H9 (cell line): ENCODE measurements around the gene ESPNL. TPM values are rescaled to one million over a fixed set of nuclear protein-coding genes. Genes with fewer than 3 reads are reported as not detected.

Source experiments
- DNase-seq: peaks from one replicate; pipeline ENCODE4 v3.0.0-alpha.2; 2017
- H2AFZ ChIP-seq: one replicate; pipeline ENCODE4 v1.6.1; 2013; ENCODE audit warnings: mild to moderate bottlenecking, low read length, control low read depth, moderate library complexity
- H2AK5ac ChIP-seq: 2 replicates; pipeline ENCODE4 v1.6.1; 2013; ENCODE audit warnings: low read length, control low read depth, mixed read lengths; ENCODE audit not compliant: insufficient read length
- H2BK120ac ChIP-seq: one replicate; pipeline ENCODE4 v1.6.1; 2013; ENCODE audit warnings: low read depth, mild to moderate bottlenecking, low read length, control low read depth, inconsistent platforms; ENCODE audit not compliant: poor library complexity, severe bottlenecking
- H2BK12ac ChIP-seq: 2 replicates; pipeline ENCODE4 v1.6.1; 2013; ENCODE audit warnings: low read length, control low read depth, mixed read lengths, low read depth; ENCODE audit not compliant: insufficient read length
- H2BK15ac ChIP-seq: 2 replicates; pipeline ENCODE4 v1.6.1; 2013; ENCODE audit warnings: low read depth, low read length, control low read depth
- H2BK20ac ChIP-seq: one replicate; pipeline ENCODE4 v1.6.1; 2013; ENCODE audit warnings: low read depth, mild to moderate bottlenecking, low read length, control low read depth, inconsistent platforms; ENCODE audit not compliant: poor library complexity, severe bottlenecking
- H2BK5ac ChIP-seq: 2 replicates; pipeline ENCODE4 v1.6.1; 2013; ENCODE audit warnings: low read length, control low read depth, mixed read lengths; ENCODE audit not compliant: insufficient read length
- H3K14ac ChIP-seq: 2 replicates; pipeline ENCODE4 v1.6.1; 2013; ENCODE audit warnings: low read length, control low read depth; ENCODE audit not compliant: insufficient read depth
- H3K18ac ChIP-seq: 2 replicates; pipeline ENCODE4 v1.6.1; 2013; ENCODE audit warnings: low read depth, mild to moderate bottlenecking, mixed read lengths, low read length, control low read depth; ENCODE audit not compliant: insufficient read length
- H3K23ac ChIP-seq: 2 replicates; pipeline ENCODE4 v1.6.1; 2013; ENCODE audit warnings: low read length, control low read depth, mixed read lengths, low read depth; ENCODE audit not compliant: insufficient read length
- H3K23me2 ChIP-seq: 2 replicates; pipeline ENCODE4 v1.6.1; 2013; ENCODE audit warnings: low read depth, mild to moderate bottlenecking, mixed read lengths, low read length, control low read depth; ENCODE audit not compliant: insufficient read length, poor library complexity, severe bottlenecking
- H3K27ac ChIP-seq: 2 replicates; pipeline ENCODE4 v1.5.1; 2013; ENCODE audit warnings: low read length, control low read depth, mixed read lengths, low read depth; ENCODE audit not compliant: insufficient read length
- H3K27me3 ChIP-seq: 2 replicates; pipeline ENCODE4 v1.6.1; 2013; ENCODE audit warnings: low read length, control low read depth, inconsistent platforms; ENCODE audit not compliant: insufficient read depth
- H3K4ac ChIP-seq: 2 replicates; pipeline ENCODE4 v1.6.1; 2013; ENCODE audit warnings: low read depth, mild to moderate bottlenecking, control low read depth, inconsistent platforms, low read length, moderate library complexity
- H3K4me1 ChIP-seq: 2 replicates; pipeline ENCODE4 v1.6.1; 2013; ENCODE audit warnings: low read length, control low read depth, inconsistent platforms; ENCODE audit not compliant: insufficient read depth
- H3K4me2 ChIP-seq: 2 replicates; pipeline ENCODE4 v1.6.1; 2013; ENCODE audit warnings: low read length, control low read depth, mixed read lengths; ENCODE audit not compliant: insufficient read length, insufficient read depth
- H3K56ac ChIP-seq: 2 replicates; pipeline ENCODE4 v1.6.1; 2013; ENCODE audit warnings: low read depth, mild to moderate bottlenecking, mixed read lengths, low read length, control low read depth; ENCODE audit not compliant: insufficient read length
- H3K79me1 ChIP-seq: 2 replicates; pipeline ENCODE4 v1.6.1; 2013; ENCODE audit warnings: low read depth, mild to moderate bottlenecking, moderate library complexity, low read length, control low read depth, inconsistent platforms; ENCODE audit not compliant: insufficient read depth, poor library complexity, severe bottlenecking
- H3K79me2 ChIP-seq: 2 replicates; pipeline ENCODE4 v1.6.1; 2013; ENCODE audit warnings: low read length, control low read depth, inconsistent platforms; ENCODE audit not compliant: insufficient read depth
- H3K9ac ChIP-seq: 2 replicates; pipeline ENCODE4 v1.6.1; 2013; ENCODE audit warnings: low read length, control low read depth, mixed read lengths; ENCODE audit not compliant: insufficient read length; ENCODE audit errors: extremely low read depth
- H3K9me3 ChIP-seq: one replicate; pipeline ENCODE4 v1.6.1; 2013; ENCODE audit warnings: low read depth, low read length, inconsistent platforms; ENCODE audit not compliant: control insufficient read depth
- H3T11ph ChIP-seq: one replicate; pipeline ENCODE4 v1.6.1; 2013; ENCODE audit warnings: mild to moderate bottlenecking, low read length, control low read depth, inconsistent platforms
- H4K20me1 ChIP-seq: one replicate; pipeline ENCODE4 v1.6.1; 2013; ENCODE audit not compliant: control insufficient read depth, insufficient read length, insufficient read depth
- H4K5ac ChIP-seq: 2 replicates; pipeline ENCODE4 v1.6.1; 2013; ENCODE audit warnings: low read depth, mild to moderate bottlenecking, mixed read lengths, low read length, control low read depth; ENCODE audit not compliant: insufficient read length
- H4K8ac ChIP-seq: replicated peaks from 2 replicates; pipeline ENCODE4 v1.6.1; 2013; ENCODE audit warnings: low read length, control low read depth, mixed read lengths, low read depth; ENCODE audit not compliant: insufficient read length
- H4K91ac ChIP-seq: 2 replicates; pipeline ENCODE4 v1.6.1; 2013; ENCODE audit warnings: low read depth, mild to moderate bottlenecking, moderate library complexity, mixed read lengths, low read length, control low read depth; ENCODE audit not compliant: insufficient read length
- H3K27ac Mint-ChIP-seq, 3 experiments: 2 replicates in 2 of 3; 3 replicates in 1 of 3; pipeline ENCODE4 v1.8.0; 2020 to 2021; ENCODE audit warnings: mixed read lengths in 3 of 3, mild to moderate bottlenecking in 1 of 3, moderate library complexity in 1 of 3
- H3K27me3 Mint-ChIP-seq: 2 replicates; pipeline ENCODE4 v1.8.0; 2021; ENCODE audit warnings: low read depth, mild to moderate bottlenecking, moderate library complexity, mixed read lengths
- H3K36me3 Mint-ChIP-seq, 3 experiments: 2 replicates in 2 of 3; 3 replicates in 1 of 3; pipeline ENCODE4 v1.8.0; 2020 to 2021; ENCODE audit warnings: low read depth in 3 of 3, mixed read lengths in 3 of 3; ENCODE audit not compliant: insufficient read depth in 1 of 3
- H3K4me1 Mint-ChIP-seq, 2 experiments: 2 replicates each; pipeline ENCODE4 v1.8.0; 2020; ENCODE audit warnings: mixed read lengths in 2 of 2
- H3K4me3 Mint-ChIP-seq, 2 experiments: 2 replicates in 1 of 2; 3 replicates in 1 of 2; pipeline ENCODE4 v1.8.0; 2020 to 2021; ENCODE audit warnings: mild to moderate bottlenecking in 2 of 2, mixed read lengths in 2 of 2, moderate library complexity in 1 of 2
- H3K9me3 Mint-ChIP-seq, 2 experiments: 2 replicates in 1 of 2; 3 replicates in 1 of 2; pipeline ENCODE4 v1.8.0; 2020; ENCODE audit warnings: mild to moderate bottlenecking in 2 of 2, mixed read lengths in 2 of 2, moderate library complexity in 1 of 2
- WGBS: extraction: QIAGEN DNeasy Blood & Tissue Kit; methylation state at CpG from one replicate; pipeline ENCODE4 v1.1.7; 2013; ENCODE audit warnings: missing lambda C conversion rate, low lambda C conversion rate, mixed read lengths; ENCODE audit not compliant: insufficient read length; ENCODE audit errors: extremely low coverage; 5-methylcytosine and 5-hydroxymethylcytosine counted together
- total RNA-seq: library from RNA; stranded (reverse); gene quantifications from 2 replicates; pipeline ENCODE4 v1.2.1, GENCODE V29; 2021
- TF ChIP-seq, protein P1 (sequence below): fragments of 200-600 bp; sonication (generic); conservative IDR thresholded peaks from 3 replicates; pipeline ENCODE4 v1.8.0; 2021; ENCODE audit warnings: antibody characterized with exemption, mild to moderate bottlenecking

Gene ESPNL
- total RNA-seq, 1 experiment from 2014 or later = 0.17 TPM

DNA sequence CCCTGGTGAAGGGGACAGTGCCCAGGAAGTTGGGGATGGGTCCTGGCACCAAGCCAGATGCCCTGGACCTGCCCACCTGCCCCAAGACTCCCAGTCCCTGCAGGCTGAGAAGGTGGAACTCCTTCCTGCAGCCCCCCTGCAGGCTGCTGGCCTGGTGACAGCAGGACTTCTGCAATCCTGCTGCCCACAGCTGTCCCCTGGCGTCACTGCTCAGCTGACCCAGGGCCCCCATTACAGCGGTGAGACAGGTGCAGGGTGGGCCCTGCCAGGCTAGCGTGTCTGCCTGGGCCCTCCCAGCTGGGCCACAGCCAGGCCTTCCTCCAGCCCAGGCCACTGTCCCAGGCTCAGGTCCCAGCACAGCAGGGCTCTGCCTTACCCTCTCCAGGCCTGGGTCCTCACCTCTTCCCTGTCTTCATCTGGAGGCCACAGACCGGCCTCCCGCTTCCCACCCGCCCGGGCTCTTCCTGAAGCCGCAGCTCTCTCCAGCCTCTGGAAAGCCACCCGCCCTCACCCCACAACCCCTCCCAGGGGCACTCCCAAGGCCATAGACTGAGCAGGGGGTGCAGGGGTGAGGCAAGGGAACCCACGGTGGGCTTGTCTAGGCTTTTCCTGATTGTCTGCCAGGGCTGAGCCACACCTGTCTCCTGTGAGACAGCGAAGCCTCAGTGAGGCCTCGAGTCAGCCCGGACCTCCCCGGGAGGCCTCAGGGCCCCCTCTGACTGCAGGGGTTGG, 49.9 kb downstream of the ESPNL start:
- Histone ChIP-seq H2BK120ac (no peak overlapping the region), H3K4ac (no peak overlapping the region), H2AK5ac (no peak overlapping the region), H3K4me2 (no peak overlapping the region), H3K27me3 (no peaks in the 10 kb centered on the region), H4K91ac (no peak overlapping the region), H4K20me1 (no peaks in the 10 kb centered on the region), H3K79me1 (no peaks in the 10 kb centered on the region), H3K9me3 (no peaks in the 10 kb centered on the region), H3K56ac (no peak overlapping the region), H3K14ac (no peak overlapping the region; the same call in 1 of the 2 replicates), H3K23ac (no peak overlapping the region), H3K23me2 (no peaks in the 10 kb centered on the region), H3K9ac (no peak overlapping the region), H3T11ph (no peak overlapping the region), H3K4me1 (no peaks in the 10 kb centered on the region), H4K8ac (no peak overlapping the region), H2BK12ac (no peak overlapping the region), H3K18ac (no peak overlapping the region), H2BK15ac (no peak overlapping the region), H2BK5ac (no peak overlapping the region), H3K27ac (no peak overlapping the region), H2AFZ (no peak overlapping the region), H4K5ac (no peak overlapping the region), H3K79me2 (no peaks in the 10 kb centered on the region), H2BK20ac (no peak overlapping the region)
- H3K9me3 Mint-ChIP-seq = no peaks in the 10 kb centered on the region
- TF ChIP-seq, protein P1, sequence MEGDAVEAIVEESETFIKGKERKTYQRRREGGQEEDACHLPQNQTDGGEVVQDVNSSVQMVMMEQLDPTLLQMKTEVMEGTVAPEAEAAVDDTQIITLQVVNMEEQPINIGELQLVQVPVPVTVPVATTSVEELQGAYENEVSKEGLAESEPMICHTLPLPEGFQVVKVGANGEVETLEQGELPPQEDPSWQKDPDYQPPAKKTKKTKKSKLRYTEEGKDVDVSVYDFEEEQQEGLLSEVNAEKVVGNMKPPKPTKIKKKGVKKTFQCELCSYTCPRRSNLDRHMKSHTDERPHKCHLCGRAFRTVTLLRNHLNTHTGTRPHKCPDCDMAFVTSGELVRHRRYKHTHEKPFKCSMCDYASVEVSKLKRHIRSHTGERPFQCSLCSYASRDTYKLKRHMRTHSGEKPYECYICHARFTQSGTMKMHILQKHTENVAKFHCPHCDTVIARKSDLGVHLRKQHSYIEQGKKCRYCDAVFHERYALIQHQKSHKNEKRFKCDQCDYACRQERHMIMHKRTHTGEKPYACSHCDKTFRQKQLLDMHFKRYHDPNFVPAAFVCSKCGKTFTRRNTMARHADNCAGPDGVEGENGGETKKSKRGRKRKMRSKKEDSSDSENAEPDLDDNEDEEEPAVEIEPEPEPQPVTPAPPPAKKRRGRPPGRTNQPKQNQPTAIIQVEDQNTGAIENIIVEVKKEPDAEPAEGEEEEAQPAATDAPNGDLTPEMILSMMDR = no peak
- H3K4me3 Mint-ChIP-seq = no peak overlapping the region
- no peak overlapping the region for H3K27ac Mint-ChIP-seq
- no peak for DNase-seq
- H3K27me3 Mint-ChIP-seq = no peaks in the 10 kb centered on the region
- no CpG with 5 or more reads among the region's 14 CpGs for WGBS
- no peaks in the 10 kb centered on the region; a peak in 2 of 7 replicates for H3K36me3 Mint-ChIP-seq
- peaks cover 4 to 6% of the 10 kb centered on the region in 2 experiments for H3K4me1 Mint-ChIP-seq
